ENCODE results near the gene NPW.

GRCh38 chr16:1990351-1991134 is 29.0 kb upstream of the NPW start:
- TF ChIP-seq CTCF (IDR thresholded peaks at IDR 0.05 in 2 of 3, conservative IDR thresholded peaks at IDR 0.05 in 1 of 3; ENCODE audit: insufficient read depth in 2 of 3, low read depth in 1 of 3, low read length in 3 of 3) (no peak), RAD21 (CRISPR knock-in tag; conservative IDR thresholded peaks at IDR 0.05 in 1 of 2, IDR thresholded peaks at IDR 0.05 in 1 of 2) (no peak), PCBP2 (IDR thresholded peaks at IDR 0.05; ENCODE audit: low read depth, low read length, poor library complexity, severe bottlenecking) (no peak)

All from K562 (cell line).